DND-41 (cell line): ENCODE measurements around the gene OPCML.

Experiments used
- ATAC-seq: fragments of 200-7000 bp; cut with Tn5 transposase; 3 replicates; pipeline ENCODE4 v1.9.1; 2021; ENCODE audit warnings: low read depth; ENCODE audit not compliant: insufficient read depth
- DNase-seq: peaks from one replicate; pipeline ENCODE4 v3.0.0-alpha.2; 2020
- H2AFZ ChIP-seq: 2 replicates; pipeline ENCODE4 v1.6.0; 2012; ENCODE audit warnings: low read depth, low read length
- H3K27ac ChIP-seq: 2 replicates; pipeline ENCODE4 v1.5.1; 2012; ENCODE audit warnings: low read length, inconsistent platforms
- H3K27me3 ChIP-seq: fragments of 200-600 bp; sonication (generic); 2 replicates; pipeline ENCODE4 v1.6.0; 2012; ENCODE audit warnings: low read length, mild to moderate bottlenecking, inconsistent platforms; ENCODE audit not compliant: insufficient read depth, poor library complexity
- H3K36me3 ChIP-seq: 2 replicates; pipeline ENCODE4 v1.5.1; 2012; ENCODE audit warnings: low read length, inconsistent platforms; ENCODE audit not compliant: insufficient read depth
- H3K4me1 ChIP-seq: 2 replicates; pipeline ENCODE4 v1.5.1; 2012; ENCODE audit warnings: mild to moderate bottlenecking, low read length; ENCODE audit not compliant: insufficient read depth
- H3K4me2 ChIP-seq: 2 replicates; pipeline ENCODE4 v1.6.0; 2012; ENCODE audit warnings: mild to moderate bottlenecking, moderate library complexity, low read length, inconsistent platforms; ENCODE audit not compliant: insufficient read depth
- H3K4me3 ChIP-seq, 2 experiments: fragments of 200-600 bp in 1 of 2; shearing (Covaris generic) in 1 of 2; 2 replicates each; pipeline ENCODE4 v1.5.1; 2012 to 2016; ENCODE audit warnings: inconsistent platforms in 2 of 2, low read length in 2 of 2, mild to moderate bottlenecking in 2 of 2, low read depth in 1 of 2, moderate library complexity in 1 of 2
- H3K79me2 ChIP-seq: 2 replicates; pipeline ENCODE4 v1.6.0; 2012; ENCODE audit warnings: low read length, inconsistent platforms; ENCODE audit not compliant: insufficient read depth
- H3K9ac ChIP-seq: 2 replicates; pipeline ENCODE4 v1.6.0; 2012; ENCODE audit warnings: low read depth, mild to moderate bottlenecking, inconsistent platforms, low read length, moderate library complexity
- H3K9me3 ChIP-seq: 2 replicates; pipeline ENCODE4 v1.5.1; 2012; ENCODE audit warnings: low read length, moderate library complexity, mild to moderate bottlenecking, inconsistent platforms; ENCODE audit not compliant: insufficient read depth, severe bottlenecking
- H4K20me1 ChIP-seq: 2 replicates; pipeline ENCODE4 v1.6.0; 2012; ENCODE audit warnings: low read length; ENCODE audit not compliant: insufficient read depth
- EZH2 ChIP-seq: IDR thresholded peaks from 3 replicates; pipeline ENCODE4 v1.6.1; 2012; ENCODE audit warnings: borderline replicate concordance, low read depth, mild to moderate bottlenecking, moderate library complexity, low read length, inconsistent platforms; ENCODE audit not compliant: severe bottlenecking
- TF ChIP-seq, protein P1 (sequence below): IDR thresholded peaks from 2 replicates; pipeline ENCODE4 v1.5.1; 2012; ENCODE audit warnings: borderline replicate concordance, low read length, moderate library complexity, mild to moderate bottlenecking; ENCODE audit not compliant: poor library complexity, severe bottlenecking; ENCODE audit errors: extremely low read depth

The OPCML gene

DNA sequence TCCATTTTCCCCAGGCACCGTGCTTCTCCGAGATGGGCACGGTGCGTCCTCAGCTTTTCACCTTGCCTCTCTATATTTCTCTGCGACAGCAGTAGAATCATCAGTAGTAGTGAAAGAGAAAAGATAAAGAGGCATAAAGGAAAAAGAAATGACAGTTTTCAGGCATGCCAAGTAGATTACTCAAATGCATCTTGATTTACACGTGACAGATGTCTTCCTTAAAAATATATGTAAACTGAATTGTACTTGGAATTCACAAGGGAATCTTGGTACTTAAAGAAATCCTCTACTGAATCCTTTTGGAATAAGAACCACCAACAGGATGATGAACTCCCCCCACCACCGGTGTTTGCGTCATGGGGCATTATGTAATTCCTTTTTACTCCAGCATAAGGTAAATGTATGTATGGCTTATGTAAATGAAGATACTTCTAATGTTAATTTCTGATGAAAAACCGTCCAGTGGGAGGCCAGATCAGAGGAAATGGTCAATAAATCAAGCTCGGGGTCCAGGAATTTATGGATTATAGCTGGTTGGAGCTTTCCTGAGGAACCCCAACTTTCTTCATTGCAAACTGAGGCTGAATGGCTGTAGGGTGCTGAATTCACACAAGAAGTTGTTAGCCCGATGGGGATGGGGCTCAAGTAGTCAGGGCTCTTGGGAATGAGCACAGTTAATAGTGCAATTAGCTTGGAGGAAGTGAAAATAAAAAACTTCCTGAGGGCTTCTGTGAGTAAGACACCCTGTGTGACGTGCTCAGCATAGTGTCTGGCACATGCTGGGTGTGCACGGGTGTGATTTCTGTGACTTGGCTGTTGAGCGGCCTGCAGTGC, 630.4 kb downstream of the OPCML start:
- H3K27ac ChIP-seq, result no peak overlapping the region
- ATAC-seq (no peak), DNase-seq (no peak)
- no peaks in the 10 kb centered on the region for H3K27me3 ChIP-seq
- no peaks in the 10 kb centered on the region for H3K36me3 ChIP-seq
- no peak overlapping the region for H3K4me3 ChIP-seq
- no peak overlapping the region for H2AFZ ChIP-seq
- H3K9ac ChIP-seq, result no peak overlapping the region
- no peaks in the 10 kb centered on the region for H3K4me1 ChIP-seq
- H3K4me2 ChIP-seq, result no peak overlapping the region
- TF ChIP-seq EZH2, result no peak
- no peaks in the 10 kb centered on the region for H4K20me1 ChIP-seq
- H3K79me2 ChIP-seq, result no peaks in the 10 kb centered on the region
- H3K9me3 ChIP-seq, result no peaks in the 10 kb centered on the region

DNA sequence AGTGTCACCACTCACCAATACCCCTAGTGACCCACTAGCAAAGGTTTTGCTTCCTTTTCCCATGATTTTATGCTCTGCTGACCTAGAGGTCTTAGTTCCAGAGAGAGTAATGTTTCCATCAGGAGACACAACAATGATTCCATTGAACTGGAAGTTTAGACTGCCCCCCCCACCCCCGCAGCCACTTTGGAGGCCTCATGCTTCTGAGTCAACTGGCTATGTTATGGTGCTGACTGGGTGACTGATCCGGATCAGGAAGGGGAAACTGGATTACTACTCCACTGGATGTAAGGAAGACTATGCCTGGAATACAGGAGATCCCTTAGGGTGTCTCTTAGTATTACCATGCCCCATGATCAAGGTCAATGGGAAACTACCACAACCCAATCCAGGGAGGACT, 633.6 kb downstream of the OPCML start:
- Histone ChIP-seq H3K27ac (no peak overlapping the region), H3K9me3 (no peaks in the 10 kb centered on the region), H3K79me2 (no peaks in the 10 kb centered on the region), H2AFZ (no peak overlapping the region), H3K4me2 (no peak overlapping the region), H3K4me1 (no peaks in the 10 kb centered on the region), H3K4me3 (no peak overlapping the region), H4K20me1 (no peaks in the 10 kb centered on the region), H3K9ac (no peak overlapping the region), H3K36me3 (no peaks in the 10 kb centered on the region), H3K27me3 (no peaks in the 10 kb centered on the region)
- ATAC-seq (no peak), DNase-seq (no peak)
- TF ChIP-seq, protein P1, sequence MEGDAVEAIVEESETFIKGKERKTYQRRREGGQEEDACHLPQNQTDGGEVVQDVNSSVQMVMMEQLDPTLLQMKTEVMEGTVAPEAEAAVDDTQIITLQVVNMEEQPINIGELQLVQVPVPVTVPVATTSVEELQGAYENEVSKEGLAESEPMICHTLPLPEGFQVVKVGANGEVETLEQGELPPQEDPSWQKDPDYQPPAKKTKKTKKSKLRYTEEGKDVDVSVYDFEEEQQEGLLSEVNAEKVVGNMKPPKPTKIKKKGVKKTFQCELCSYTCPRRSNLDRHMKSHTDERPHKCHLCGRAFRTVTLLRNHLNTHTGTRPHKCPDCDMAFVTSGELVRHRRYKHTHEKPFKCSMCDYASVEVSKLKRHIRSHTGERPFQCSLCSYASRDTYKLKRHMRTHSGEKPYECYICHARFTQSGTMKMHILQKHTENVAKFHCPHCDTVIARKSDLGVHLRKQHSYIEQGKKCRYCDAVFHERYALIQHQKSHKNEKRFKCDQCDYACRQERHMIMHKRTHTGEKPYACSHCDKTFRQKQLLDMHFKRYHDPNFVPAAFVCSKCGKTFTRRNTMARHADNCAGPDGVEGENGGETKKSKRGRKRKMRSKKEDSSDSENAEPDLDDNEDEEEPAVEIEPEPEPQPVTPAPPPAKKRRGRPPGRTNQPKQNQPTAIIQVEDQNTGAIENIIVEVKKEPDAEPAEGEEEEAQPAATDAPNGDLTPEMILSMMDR, result no peak
- TF ChIP-seq EZH2, result no peak

DNA sequence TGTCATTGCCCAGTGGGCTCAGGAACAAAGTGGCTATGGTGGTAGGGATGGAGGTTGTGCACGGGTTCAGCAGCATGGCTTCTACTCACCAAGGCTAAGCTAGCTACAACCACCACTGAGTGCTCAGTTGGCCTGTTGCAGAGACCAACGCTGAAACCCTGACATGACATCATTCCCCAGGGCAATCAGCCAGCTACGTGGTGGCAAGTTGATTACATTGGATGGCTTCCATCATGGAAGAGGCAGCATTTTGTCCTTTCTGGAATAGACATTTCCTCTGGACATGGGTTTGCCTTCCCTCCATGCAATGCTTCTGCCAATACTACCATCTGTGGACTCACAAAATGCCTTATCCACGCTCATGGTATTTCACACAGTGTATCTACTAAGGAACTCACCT, 634.3 kb downstream of the OPCML start:
- TF ChIP-seq, protein P1, result no peak
- TF ChIP-seq EZH2, result no peak
- Histone ChIP-seq H3K27ac (no peak overlapping the region), H3K9ac (no peak overlapping the region), H4K20me1 (no peaks in the 10 kb centered on the region), H3K36me3 (no peaks in the 10 kb centered on the region), H3K4me1 (no peaks in the 10 kb centered on the region), H3K27me3 (no peaks in the 10 kb centered on the region), H2AFZ (no peak overlapping the region), H3K4me2 (no peak overlapping the region), H3K4me3 (no peak overlapping the region), H3K9me3 (no peaks in the 10 kb centered on the region), H3K79me2 (no peaks in the 10 kb centered on the region)
- no peak for DNase-seq
- no peak for ATAC-seq

DNA sequence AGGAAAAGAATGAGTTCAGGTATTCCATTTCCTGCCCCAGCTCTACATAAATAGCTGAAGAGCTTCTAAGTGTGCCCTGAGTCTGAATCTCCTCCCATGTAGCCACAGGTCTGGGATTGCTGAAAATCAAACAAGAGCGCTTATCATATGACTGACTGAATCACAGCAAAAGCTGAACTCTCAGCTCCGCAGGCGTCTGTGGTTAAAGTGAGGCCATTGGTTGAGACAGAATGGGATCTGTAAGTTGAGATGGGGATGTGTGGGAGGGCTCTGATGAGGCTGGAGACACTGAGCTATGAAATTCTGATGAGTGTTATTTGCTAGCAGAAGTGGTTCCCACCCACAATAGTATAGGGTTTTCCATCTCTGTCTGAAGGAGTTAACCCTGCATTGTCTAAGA, 637.0 kb downstream of the OPCML start:
- Histone ChIP-seq H2AFZ (no peak overlapping the region), H3K9me3 (no peaks in the 10 kb centered on the region), H3K9ac (no peak overlapping the region), H3K27me3 (no peaks in the 10 kb centered on the region), H3K4me2 (no peak overlapping the region), H3K4me3 (no peak overlapping the region), H4K20me1 (no peaks in the 10 kb centered on the region), H3K4me1 (no peaks in the 10 kb centered on the region), H3K36me3 (no peaks in the 10 kb centered on the region), H3K27ac (no peak overlapping the region), H3K79me2 (no peaks in the 10 kb centered on the region)
- no peak for DNase-seq
- ATAC-seq, result no peak
- TF ChIP-seq, protein P1, result no peak
